Measurements from ENCODE around the gene APOD. TPM values are rescaled to one million over a fixed set of nuclear protein-coding genes. Genes with fewer than 3 reads are reported as not detected.

Gene APOD
- total RNA-seq (2012; rRNA removed) (not detected in 2 replicates), polyA plus RNA-seq (2012; rRNA removed) (0.16 and 0.36 TPM in 2 replicates), Bru-seq, nascent RNA (percentile 12 among the genes with signal in this experiment), BruChase-seq, experiment 1, labeled RNA remaining after a 6-hour chase (percentile 14 among the genes with signal in this experiment), BruChase-seq, experiment 2, labeled RNA remaining after a 2-hour chase (percentile 6 among the genes with signal in this experiment)
- polyA plus RNA-seq (2012; cell fraction: cytosol; rRNA removed) = 0.08 and 0.49 TPM in 2 replicates
- 0.15 TPM in 1 of 2 replicates, not detected in the other for polyA plus RNA-seq (2012; cell fraction: nucleus; rRNA removed; ENCODE audit: low replicate concordance)
- long read RNA-seq = 0 reads

DNA sequence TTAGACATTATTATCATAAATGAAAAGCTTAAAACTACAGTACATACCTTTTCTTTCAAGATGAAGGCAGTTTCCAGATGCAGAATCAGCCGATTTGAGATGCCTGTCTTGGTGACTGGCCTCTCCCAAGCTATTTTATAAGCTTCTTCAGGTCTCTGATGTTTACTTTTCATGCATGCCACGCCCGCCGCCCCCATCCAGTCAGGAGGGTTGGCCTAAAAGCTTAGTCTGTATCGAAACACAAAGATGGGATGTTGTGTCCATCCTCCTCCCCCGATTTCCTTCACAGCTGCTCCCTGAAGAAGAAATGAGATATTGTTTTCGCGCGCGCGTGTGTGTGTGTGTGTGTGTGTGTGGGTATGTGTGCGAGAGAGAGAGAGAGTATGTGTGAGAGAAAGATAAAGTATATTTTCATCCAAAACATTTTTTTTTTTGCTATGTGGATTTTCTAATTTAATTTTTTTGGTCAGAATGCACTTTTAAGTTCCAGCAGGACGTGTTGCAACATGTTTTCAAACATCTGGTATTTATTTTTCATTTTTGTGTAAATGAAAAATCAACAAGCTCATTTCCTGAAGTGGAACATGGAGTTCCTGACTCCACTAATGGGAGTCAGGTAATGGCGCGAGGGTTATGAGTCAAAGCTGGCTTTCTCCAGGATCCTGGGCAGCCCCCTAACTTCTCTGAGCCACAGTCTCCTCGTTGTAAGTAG is at the start of gene APOD:
TSS of gene APOD (minus strand) at position 110 of the 712 bp plus-strand sequence. CDS start 4,479 bp downstream, outside the sequence.
- Histone ChIP-seq H4K5ac (ENCODE audit: low read depth, low read length) (no peak within 1 kb of the TSS), H2AFZ (replicated peaks; ENCODE audit: low read length, poor library complexity) (peak within 1 kb of the TSS; percentile 53), H3K14ac (replicated peaks; ENCODE audit: low read depth, low read length) (no peak within 1 kb of the TSS), H3K4me3 (ENCODE audit: insufficient read depth, low read depth, low read length) (no peak within 1 kb of the TSS), H2BK15ac (ENCODE audit: low read depth, low read length) (no peak within 1 kb of the TSS), H4K8ac (ENCODE audit: low read depth in 2 of 2, low read length in 2 of 2) (no peak within 1 kb of the TSS), H3K27ac (ENCODE audit: insufficient read depth, low read length) (no peak within 1 kb of the TSS), H3K18ac (ENCODE audit: low read depth, low read length) (no peak within 1 kb of the TSS; the same call in 1 of the 2 replicates), H4K20me1 (ENCODE audit: insufficient read depth, low read length) (no peaks in the 10 kb centered on the region), H3K4me2 (ENCODE audit: low read depth, low read length) (peak within 1 kb of the TSS; percentile 67; the same call in 1 of the 2 replicates), H2BK20ac (ENCODE audit: low read depth, low read length) (no peak within 1 kb of the TSS), H3K27me3 (ENCODE audit: control insufficient read depth, insufficient read depth, low read length) (peaks cover 22% of the 10 kb centered on the region), H3K9me1 (ENCODE audit: insufficient read depth, low read length) (no peaks in the 10 kb centered on the region), H3K9me3 (ENCODE audit: control insufficient read depth, insufficient read depth, low read length) (peaks cover 3% of the 10 kb centered on the region), H2BK5ac (ENCODE audit: low read depth, low read length, poor library complexity, severe bottlenecking) (no peak within 1 kb of the TSS), H3K56ac (ENCODE audit: extremely low read depth, insufficient read depth, low read length) (no peak within 1 kb of the TSS), H2BK120ac (ENCODE audit: low read depth, low read length) (no peak within 1 kb of the TSS), H4K91ac (ENCODE audit: insufficient read depth, low read depth, low read length) (no peak within 1 kb of the TSS), H3K79me1 (ENCODE audit: low read depth in 1 of 2, low read length in 2 of 2) (no peaks in the 10 kb centered on the region), H2AK9ac (replicated peaks; ENCODE audit: low read depth, low read length, poor library complexity) (no peak within 1 kb of the TSS), H3K23ac (ENCODE audit: low read depth, low read length) (no peak within 1 kb of the TSS), H3K4ac (ENCODE audit: low read depth, low read length) (no peak within 1 kb of the TSS), H3K9ac (ENCODE audit: low read depth, low read length) (no peak within 1 kb of the TSS), H3K4me1 (ENCODE audit: control insufficient read depth, insufficient read depth, low read length) (peaks cover 5% of the 10 kb centered on the region), H3K36me3 (ENCODE audit: control insufficient read depth, insufficient read depth, low read length) (no peaks in the 10 kb centered on the region), H2AK5ac (ENCODE audit: low read depth, low read length) (no peak within 1 kb of the TSS)
- BruUV-seq (replicated peaks) = no TSS peak
- dilution Hi-C loops (cut with HindIII; ENCODE audit: low sequenced_read_pairs, unreplicated experiment) (no loop called here), in situ Hi-C loops (cut with MboI; ENCODE audit: low sequenced_read_pairs) (no loop called here), intact Hi-C loops (cut with micrococcal nuclease) (no loop called here)
- CTCF ChIA-PET = interaction anchor here (0.9 kb wide), 1 partner anchor 26 kb away, joined by 4 read pairs; no protein-coding TSS in a partner anchor
- WGBS, 2 experiments (ENCODE audit: extremely low coverage in 2 of 2, insufficient read length in 1 of 2) = 63% methylated on average over 2 of the region's 16 CpGs; no CpG with 5 or more reads in 1 of the 2 experiments
- ATAC-seq (ENCODE audit: low read depth) (no peak; the same call in none of the 2 replicates), DNase-seq (peak; percentile 13)
- POLR2A ChIA-PET (ENCODE audit: unreplicated experiment) = no interaction called here
- TF ChIP-seq CHD1 (IDR thresholded peaks at IDR 0.05; ENCODE audit: low read depth, low read length) (no peak), RAD21 (IDR thresholded peaks at IDR 0.05; ENCODE audit: low read length) (no peak), CEBPB (IDR thresholded peaks at IDR 0.05; ENCODE audit: low read depth, low read length) (no peak), RCOR1 (IDR thresholded peaks at IDR 0.05; ENCODE audit: insufficient replicate concordance, low read length) (no peak), MAZ (IDR thresholded peaks at IDR 0.05; ENCODE audit: borderline replicate concordance, low read depth, low read length) (no peak), NFE2L2 (IDR thresholded peaks at IDR 0.05; ENCODE audit: low read depth, low read length) (no peak), MAFK (IDR thresholded peaks at IDR 0.05; ENCODE audit: low read depth, low read length) (no peak), RFX5 (IDR thresholded peaks at IDR 0.05; ENCODE audit: low read depth, low read length) (no peak), SMC3 (IDR thresholded peaks at IDR 0.05; ENCODE audit: low read depth, low read length) (no peak), MXI1 (IDR thresholded peaks at IDR 0.05; ENCODE audit: borderline replicate concordance, low read depth, low read length) (no peak)
- TF ChIP-seq, protein P1, sequence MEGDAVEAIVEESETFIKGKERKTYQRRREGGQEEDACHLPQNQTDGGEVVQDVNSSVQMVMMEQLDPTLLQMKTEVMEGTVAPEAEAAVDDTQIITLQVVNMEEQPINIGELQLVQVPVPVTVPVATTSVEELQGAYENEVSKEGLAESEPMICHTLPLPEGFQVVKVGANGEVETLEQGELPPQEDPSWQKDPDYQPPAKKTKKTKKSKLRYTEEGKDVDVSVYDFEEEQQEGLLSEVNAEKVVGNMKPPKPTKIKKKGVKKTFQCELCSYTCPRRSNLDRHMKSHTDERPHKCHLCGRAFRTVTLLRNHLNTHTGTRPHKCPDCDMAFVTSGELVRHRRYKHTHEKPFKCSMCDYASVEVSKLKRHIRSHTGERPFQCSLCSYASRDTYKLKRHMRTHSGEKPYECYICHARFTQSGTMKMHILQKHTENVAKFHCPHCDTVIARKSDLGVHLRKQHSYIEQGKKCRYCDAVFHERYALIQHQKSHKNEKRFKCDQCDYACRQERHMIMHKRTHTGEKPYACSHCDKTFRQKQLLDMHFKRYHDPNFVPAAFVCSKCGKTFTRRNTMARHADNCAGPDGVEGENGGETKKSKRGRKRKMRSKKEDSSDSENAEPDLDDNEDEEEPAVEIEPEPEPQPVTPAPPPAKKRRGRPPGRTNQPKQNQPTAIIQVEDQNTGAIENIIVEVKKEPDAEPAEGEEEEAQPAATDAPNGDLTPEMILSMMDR (conservative IDR thresholded peaks at IDR 0.05; ENCODE audit: low read depth, low read length) = no peak
- TF ChIP-seq, protein P2, sequence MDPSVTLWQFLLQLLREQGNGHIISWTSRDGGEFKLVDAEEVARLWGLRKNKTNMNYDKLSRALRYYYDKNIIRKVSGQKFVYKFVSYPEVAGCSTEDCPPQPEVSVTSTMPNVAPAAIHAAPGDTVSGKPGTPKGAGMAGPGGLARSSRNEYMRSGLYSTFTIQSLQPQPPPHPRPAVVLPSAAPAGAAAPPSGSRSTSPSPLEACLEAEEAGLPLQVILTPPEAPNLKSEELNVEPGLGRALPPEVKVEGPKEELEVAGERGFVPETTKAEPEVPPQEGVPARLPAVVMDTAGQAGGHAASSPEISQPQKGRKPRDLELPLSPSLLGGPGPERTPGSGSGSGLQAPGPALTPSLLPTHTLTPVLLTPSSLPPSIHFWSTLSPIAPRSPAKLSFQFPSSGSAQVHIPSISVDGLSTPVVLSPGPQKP (IDR thresholded peaks at IDR 0.05; ENCODE audit: borderline replicate concordance, low read depth, low read length) = no peak
- TF ChIP-seq, protein P3, sequence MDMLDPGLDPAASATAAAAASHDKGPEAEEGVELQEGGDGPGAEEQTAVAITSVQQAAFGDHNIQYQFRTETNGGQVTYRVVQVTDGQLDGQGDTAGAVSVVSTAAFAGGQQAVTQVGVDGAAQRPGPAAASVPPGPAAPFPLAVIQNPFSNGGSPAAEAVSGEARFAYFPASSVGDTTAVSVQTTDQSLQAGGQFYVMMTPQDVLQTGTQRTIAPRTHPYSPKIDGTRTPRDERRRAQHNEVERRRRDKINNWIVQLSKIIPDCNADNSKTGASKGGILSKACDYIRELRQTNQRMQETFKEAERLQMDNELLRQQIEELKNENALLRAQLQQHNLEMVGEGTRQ (IDR thresholded peaks at IDR 0.05; ENCODE audit: low read depth, low read length) = no peak

Data from IMR-90 (cell line).